PC-3 (cell line): ENCODE results near the gene CAMK1G.

Experiments used
- CTCF ChIP-seq: fragments of 300-600 bp; sonication (generic); conservative IDR thresholded peaks from 2 replicates; pipeline ENCODE4 v1.5.1; 2017; ENCODE audit warnings: antibody characterized with exemption, low read depth, mild to moderate bottlenecking, low read length
- EZH2phosphoT487 ChIP-seq: fragments of 300-600 bp; sonication (generic); IDR thresholded peaks from 2 replicates; pipeline ENCODE4 v1.6.1; 2018; ENCODE audit warnings: mild to moderate bottlenecking, antibody characterized with exemption, low read length, borderline replicate concordance

DNA sequence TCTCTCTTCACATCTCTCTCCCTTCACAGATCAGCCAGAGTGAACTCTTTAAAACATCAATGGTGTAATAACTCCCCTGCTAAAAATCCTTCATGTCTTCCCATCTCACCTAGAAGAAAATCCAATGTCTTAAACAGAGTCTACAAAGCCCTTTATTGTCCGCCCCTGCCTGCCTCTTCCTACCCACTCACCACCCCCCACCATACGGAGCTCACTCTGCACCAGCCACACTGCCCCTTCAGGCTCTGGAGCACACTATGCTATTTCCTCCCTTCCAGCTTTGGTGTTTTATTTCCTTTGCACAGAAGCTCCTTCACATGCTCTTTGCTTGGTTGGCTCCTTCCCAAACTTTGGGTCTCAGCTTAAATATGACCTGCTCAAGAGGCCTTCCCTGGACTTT, 10.2 kb downstream of the CAMK1G start:
- no peak for TF ChIP-seq CTCF
- TF ChIP-seq EZH2phosphoT487: no peak
